Measurements from ENCODE around the gene TINCR. TPM values are rescaled to one million over a fixed set of nuclear protein-coding genes. Genes with fewer than 3 reads are reported as not detected.
A peak's percentile ranks its signal among the peaks of the same experiment; 100 is the strongest.
"Not testable (repeated sequence)": the region's sequence is repeated elsewhere in the genome, so short reads cannot be mapped to it uniquely, and the experiment has no call there.

Gene TINCR
- total RNA-seq: 1 to 10 TPM; 1.0 to 1.1 TPM

GRCh38 chr19:5567360-5567969 lies at the start of gene TINCR:
Gene TINCR, minus strand, starts transcription at chr19:5567953.
- no peak for DNase-seq
- H3K4me3 Mint-ChIP-seq: no peak within 1 kb of the TSS
- no peaks in the 10 kb centered on the region for H3K36me3 Mint-ChIP-seq
- H3K27ac Mint-ChIP-seq: no peak within 1 kb of the TSS
- H3K9me3 Mint-ChIP-seq: no peaks in the 10 kb centered on the region
- H3K4me1 Mint-ChIP-seq (ENCODE audit: low read depth): no peaks in the 10 kb centered on the region
- intact Hi-C loops (cut with micrococcal nuclease): no loop called here
- peaks cover 15% of the 10 kb centered on the region for H3K27me3 Mint-ChIP-seq
- ChIA-PET POLR2A (no interaction called here), CTCF (no interaction called here)

DNA sequence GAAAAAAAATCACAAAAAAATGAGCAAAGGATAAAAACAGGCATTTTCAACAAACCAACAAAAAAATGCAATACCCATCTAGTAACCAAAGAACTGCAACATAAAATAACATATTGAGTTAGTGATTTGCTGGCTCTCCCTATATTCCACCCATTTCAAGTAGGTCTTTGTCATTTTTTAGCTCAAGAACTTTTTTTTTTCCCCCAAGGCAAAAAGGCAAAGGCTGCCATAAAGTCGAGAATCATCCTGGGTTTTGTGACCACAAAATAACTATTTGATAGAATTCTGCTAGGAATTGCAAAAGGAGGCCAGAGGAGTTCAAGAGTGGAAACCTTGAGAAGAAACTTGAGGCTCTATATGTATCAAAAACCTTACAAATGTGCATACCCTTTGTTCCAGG lies 49.3 kb upstream of the TINCR start:
- intact Hi-C loops (cut with micrococcal nuclease): no loop called here
- H3K9me3 Mint-ChIP-seq: no peaks in the 10 kb centered on the region
- POLR2A ChIA-PET: no interaction called here
- H3K4me3 Mint-ChIP-seq: no peak overlapping the region
- peaks cover 39% of the 10 kb centered on the region for H3K4me1 Mint-ChIP-seq (ENCODE audit: low read depth)
- no peak overlapping the region for H3K27ac Mint-ChIP-seq
- peaks cover 69% of the 10 kb centered on the region for H3K36me3 Mint-ChIP-seq
- no peaks in the 10 kb centered on the region for H3K27me3 Mint-ChIP-seq
- no peak for DNase-seq
- CTCF ChIA-PET: interaction anchor here (0.6 kb wide), 2 partner anchors 21 to 37 kb away, joined by 3 read pairs; no protein-coding TSS in a partner anchor

- Mint-ChIP-seq H3K27me3 (no peaks in the 10 kb centered on the region), H3K27ac (no peak overlapping the region), H3K9me3 (no peaks in the 10 kb centered on the region), H3K4me1 (ENCODE audit: low read depth) (peaks cover 32% of the 10 kb centered on the region), H3K36me3 (peaks cover 69% of the 10 kb centered on the region), H3K4me3 (no peak overlapping the region)
- DNase-seq: no peak
- intact Hi-C loops (cut with micrococcal nuclease): no loop called here
- ChIA-PET CTCF (interaction anchor here (0.7 kb wide), 1 partner anchor 588 kb away, joined by 3 read pairs; no protein-coding TSS in a partner anchor), POLR2A (no interaction called here)
Observed at GRCh38 chr19:5615756-5616327, 48.1 kb upstream of the TINCR start.

GRCh38 chr19:5612891-5613865 lies 45.4 kb upstream of the TINCR start:
- no peak overlapping the region for H3K4me3 Mint-ChIP-seq
- H3K27me3 Mint-ChIP-seq: no peaks in the 10 kb centered on the region
- peaks cover 10% of the 10 kb centered on the region for H3K4me1 Mint-ChIP-seq (ENCODE audit: low read depth)
- H3K9me3 Mint-ChIP-seq: no peaks in the 10 kb centered on the region
- intact Hi-C loops (cut with micrococcal nuclease): no loop called here
- H3K27ac Mint-ChIP-seq: peak overlapping the region; percentile 3
- H3K36me3 Mint-ChIP-seq: peaks cover 76% of the 10 kb centered on the region
- no peak for DNase-seq
- POLR2A ChIA-PET: no interaction called here
- CTCF ChIA-PET: no interaction called here

- ChIA-PET CTCF (no interaction called here), POLR2A (no interaction called here)
- Mint-ChIP-seq H3K4me3 (no peak overlapping the region), H3K27me3 (no peaks in the 10 kb centered on the region), H3K4me1 (ENCODE audit: low read depth) (peaks cover 13% of the 10 kb centered on the region), H3K36me3 (peaks cover 75% of the 10 kb centered on the region), H3K9me3 (no peaks in the 10 kb centered on the region), H3K27ac (no peak overlapping the region)
- no peak for DNase-seq
- intact Hi-C loops (cut with micrococcal nuclease): no loop called here
Observed at GRCh38 chr19:5609881-5610448, 42.2 kb upstream of the TINCR start.

DNA sequence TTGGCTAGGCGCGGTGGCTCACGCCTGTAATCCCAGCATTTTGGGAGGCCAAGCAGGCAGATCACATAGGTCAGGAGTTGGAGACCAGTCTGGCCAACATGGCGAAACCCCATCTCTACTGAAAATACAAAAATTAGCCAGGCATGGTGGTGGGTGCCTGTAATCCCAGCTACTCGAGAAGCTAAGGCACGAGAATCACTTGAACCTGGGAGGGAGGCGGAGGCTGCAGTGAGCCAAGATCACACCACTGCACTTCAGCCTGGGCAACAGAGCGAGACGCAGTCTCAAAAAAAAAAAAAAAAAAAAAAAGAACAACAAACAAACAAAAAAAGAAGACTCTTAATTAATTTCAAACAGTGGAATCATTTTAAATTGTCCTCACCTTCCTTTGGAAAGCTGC lies 41.0 kb upstream of the TINCR start:
- CTCF ChIA-PET; intact Hi-C loops (cut with micrococcal nuclease); DNase-seq; H3K4me3 Mint-ChIP-seq; H3K27me3 Mint-ChIP-seq; H3K9me3 Mint-ChIP-seq; H3K27ac Mint-ChIP-seq; POLR2A ChIA-PET: not testable (repeated sequence)
- H3K4me1 Mint-ChIP-seq (ENCODE audit: low read depth): peaks cover 13% of the 10 kb centered on the region
- peaks cover 73% of the 10 kb centered on the region for H3K36me3 Mint-ChIP-seq

DNA sequence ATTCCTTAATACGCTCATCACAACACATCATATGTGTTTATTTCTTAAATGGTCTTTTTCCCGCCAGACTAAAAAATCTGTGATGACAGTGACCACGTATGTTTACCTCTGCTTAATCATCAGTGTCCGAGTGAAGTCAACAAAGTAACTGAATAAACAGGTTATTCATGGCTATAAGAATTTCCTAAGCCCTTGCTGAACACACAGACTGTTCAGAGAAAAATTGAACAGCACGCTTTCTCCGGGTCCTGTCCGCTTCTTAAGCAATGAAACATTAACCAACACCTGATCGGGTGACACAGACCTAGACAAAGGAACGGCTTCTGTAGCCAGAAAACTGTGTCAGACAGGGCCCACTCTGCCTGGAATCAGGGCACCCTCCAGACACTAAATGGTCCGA lies 40.5 kb upstream of the TINCR start:
- Mint-ChIP-seq H3K36me3 (peaks cover 73% of the 10 kb centered on the region), H3K9me3 (no peaks in the 10 kb centered on the region), H3K27ac (no peak overlapping the region), H3K4me1 (ENCODE audit: low read depth) (peaks cover 13% of the 10 kb centered on the region), H3K27me3 (no peaks in the 10 kb centered on the region), H3K4me3 (no peak overlapping the region)
- ChIA-PET POLR2A (interaction anchor here (1.0 kb wide), 1 partner anchor 14 kb away, joined by 3 read pairs; the partner anchor contains the start of genes SAFB and SAFB2), CTCF (no interaction called here)
- DNase-seq: no peak
- intact Hi-C loops (cut with micrococcal nuclease): no loop called here

- DNase-seq: no peak
- Mint-ChIP-seq H3K4me3 (no peak overlapping the region), H3K27ac (peak overlapping the region; percentile 38), H3K36me3 (peaks cover 70% of the 10 kb centered on the region), H3K27me3 (no peaks in the 10 kb centered on the region), H3K9me3 (no peaks in the 10 kb centered on the region), H3K4me1 (ENCODE audit: low read depth) (peaks cover 13% of the 10 kb centered on the region)
- CTCF ChIA-PET: no interaction called here
- intact Hi-C loops (cut with micrococcal nuclease): no loop called here
- POLR2A ChIA-PET: interaction anchor here (1.0 kb wide), 1 partner anchor 15 kb away, joined by 3 read pairs; the partner anchor contains the start of genes SAFB and SAFB2
Observed at GRCh38 chr19:5607318-5608275, 39.8 kb upstream of the TINCR start.

GRCh38 chr19:5605362-5605761 lies 37.6 kb upstream of the TINCR start:
- H3K27me3 Mint-ChIP-seq: no peaks in the 10 kb centered on the region
- intact Hi-C loops (cut with micrococcal nuclease): no loop called here

DNA sequence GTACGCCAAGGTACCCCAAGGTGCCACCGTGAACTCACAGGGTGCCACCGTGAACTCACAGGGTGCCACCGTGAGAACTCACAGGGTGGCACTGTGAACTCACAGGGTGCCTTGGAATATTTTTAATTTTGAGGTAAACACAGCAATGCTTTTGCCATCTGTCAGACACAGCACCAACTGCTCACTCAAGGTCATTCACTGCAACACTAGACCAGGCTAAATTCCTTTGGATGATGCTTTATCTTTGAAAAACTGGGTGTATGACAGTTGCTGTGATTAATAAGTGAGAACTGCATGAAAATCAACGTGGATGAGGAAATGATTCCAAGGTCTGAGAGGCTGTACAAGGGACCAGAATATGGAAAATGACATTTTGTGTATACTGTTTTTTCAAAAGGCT lies 35.9 kb upstream of the TINCR start:
- H3K27me3 Mint-ChIP-seq: no peaks in the 10 kb centered on the region
- POLR2A ChIA-PET: no interaction called here
- CTCF ChIA-PET: no interaction called here
- peaks cover 61% of the 10 kb centered on the region for H3K36me3 Mint-ChIP-seq
- no peak for DNase-seq
- intact Hi-C loops (cut with micrococcal nuclease): no loop called here
- H3K4me3 Mint-ChIP-seq: no peak overlapping the region
- H3K9me3 Mint-ChIP-seq: no peaks in the 10 kb centered on the region
- peaks cover 13% of the 10 kb centered on the region for H3K4me1 Mint-ChIP-seq (ENCODE audit: low read depth)
- H3K27ac Mint-ChIP-seq: no peak overlapping the region

More at GRCh38 chr19:5605362-5605761, 37.6 kb upstream of the TINCR start:
- H3K27ac Mint-ChIP-seq: no peak overlapping the region
- CTCF ChIA-PET: no interaction called here
- no peak for DNase-seq
- H3K4me1 Mint-ChIP-seq (ENCODE audit: low read depth): peaks cover 13% of the 10 kb centered on the region
- POLR2A ChIA-PET: no interaction called here
- no peak overlapping the region for H3K4me3 Mint-ChIP-seq
- peaks cover 60% of the 10 kb centered on the region for H3K36me3 Mint-ChIP-seq
- no peaks in the 10 kb centered on the region for H3K9me3 Mint-ChIP-seq

DNA sequence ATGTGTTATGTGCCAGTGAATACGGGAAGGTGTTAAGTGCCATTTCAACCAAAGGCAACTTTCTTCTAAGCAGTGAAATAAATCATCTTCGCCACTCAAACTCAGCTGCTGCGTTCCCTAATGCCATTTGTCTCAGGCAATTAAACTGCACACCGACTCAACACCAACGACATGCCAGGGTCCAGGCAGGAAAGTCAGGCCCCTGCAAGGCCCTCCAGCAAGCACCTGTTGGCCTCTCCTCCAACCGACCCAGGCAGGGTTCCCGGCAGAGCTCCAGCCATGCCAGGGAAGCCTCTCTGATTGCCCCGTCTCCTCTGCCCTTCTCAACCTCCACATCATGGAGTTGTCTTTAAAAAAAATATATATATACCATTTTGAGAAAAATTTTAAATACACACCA lies 33.0 kb upstream of the TINCR start:
- Mint-ChIP-seq H3K4me1 (ENCODE audit: low read depth) (no peaks in the 10 kb centered on the region), H3K9me3 (no peaks in the 10 kb centered on the region), H3K27ac (no peak overlapping the region), H3K36me3 (peaks cover 49% of the 10 kb centered on the region), H3K4me3 (no peak overlapping the region), H3K27me3 (no peaks in the 10 kb centered on the region)
- CTCF ChIA-PET: no interaction called here
- DNase-seq: no peak
- POLR2A ChIA-PET: no interaction called here
- intact Hi-C loops (cut with micrococcal nuclease): no loop called here

All from activated CD4-positive, alpha-beta memory T cell treated with anti-CD3 and anti-CD28 coated beads for 36 hours (primary cell).